MG63 (cell line): ENCODE data around the gene SLC39A1. TPM values are rescaled to one million over a fixed set of nuclear protein-coding genes. Genes with fewer than 3 reads are reported as not detected.
A peak's percentile ranks its signal among the peaks of the same experiment; 100 is the strongest.
"Not testable (repeated sequence)": the region's sequence is repeated elsewhere in the genome, so short reads cannot be mapped to it uniquely, and the experiment has no call there.

Experiments
- DNase-seq: peaks from one replicate; pipeline ENCODE4 v3.0.0-alpha.2; 2020
- H3K27me3 ChIP-seq: fragments of 250-450 bp; sonication (Bioruptor Pico); 2 replicates; pipeline ENCODE4 v1.5.1; 2020; ENCODE audit warnings: mild to moderate bottlenecking, moderate library complexity
- H3K36me3 ChIP-seq: fragments of 250-450 bp; sonication (Bioruptor Pico); 2 replicates; pipeline ENCODE4 v1.5.1; 2020; ENCODE audit warnings: mild to moderate bottlenecking, moderate library complexity
- H3K4me3 ChIP-seq: fragments of 250-450 bp; sonication (Bioruptor Pico); 2 replicates; pipeline ENCODE4 v1.5.1; 2020; ENCODE audit warnings: mild to moderate bottlenecking, moderate library complexity
- H3K9me3 ChIP-seq: fragments of 250-450 bp; sonication (Bioruptor Pico); 2 replicates; pipeline ENCODE4 v1.5.1; 2020; ENCODE audit warnings: mild to moderate bottlenecking, moderate library complexity
- total RNA-seq: library from RNA; depleted of rRNA; stranded (reverse); fragments of >200 nt; shearing (Covaris generic); gene quantifications from 2 replicates; pipeline ENCODE4 v1.2.3, GENCODE V29; 2014; ENCODE audit warnings: low replicate concordance; rRNA removed

Gene SLC39A1
- 154 and 223 TPM in 2 replicates for total RNA-seq

- Histone ChIP-seq H3K27me3 (no peaks in the 10 kb centered on the region), H3K4me3 (peak within 1 kb of the TSS; percentile 79)
- DNase-seq: peak; percentile 98
These were observed at the start of gene SLC39A1 for GRCh38 chr1:153963030-153963849. TSS of gene SLC39A1 (minus strand) at chr1:153963537. CDS start at chr1:153962715, 822 bp downstream.

GRCh38 chr1:154012543-154012942, 49.2 kb upstream of the SLC39A1 start:
- H3K27me3 ChIP-seq, DNase-seq, H3K9me3 ChIP-seq, H3K4me3 ChIP-seq, H3K36me3 ChIP-seq: not testable (repeated sequence)

More at GRCh38 chr1:153963030-153963849, at the start of gene SLC39A1:
- H3K36me3 ChIP-seq: peaks cover 26% of the 10 kb centered on the region
- no peaks in the 10 kb centered on the region for H3K9me3 ChIP-seq

GRCh38 chr1:154012129-154012528, 48.8 kb upstream of the SLC39A1 start:
- Histone ChIP-seq H3K9me3 (no peaks in the 10 kb centered on the region), H3K4me3 (no peak overlapping the region), H3K27me3 (no peaks in the 10 kb centered on the region), H3K36me3 (no peaks in the 10 kb centered on the region)
- no peak for DNase-seq

DNA sequence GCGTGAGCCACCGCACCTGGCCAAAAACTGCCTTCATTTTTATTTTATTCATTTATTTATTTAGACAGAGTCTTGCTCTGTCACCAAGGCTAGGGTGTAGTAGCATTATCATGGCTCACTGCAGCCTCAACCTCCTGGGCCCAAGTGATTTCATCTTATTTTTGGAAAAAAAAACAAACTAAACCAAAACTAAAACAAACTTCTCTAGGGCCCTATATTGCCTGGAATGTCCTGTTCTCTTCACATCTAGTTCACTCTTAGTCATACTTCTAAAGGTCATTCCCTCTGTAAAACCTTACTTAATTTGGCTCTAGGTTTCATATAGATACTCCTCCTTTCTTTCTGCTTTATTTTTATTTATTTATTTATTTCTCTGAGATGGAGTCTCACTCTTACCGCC, 42.8 kb upstream of the SLC39A1 start:
- H3K4me3 ChIP-seq: no peak overlapping the region
- no peaks in the 10 kb centered on the region for H3K36me3 ChIP-seq
- no peak for DNase-seq
- no peaks in the 10 kb centered on the region for H3K27me3 ChIP-seq
- no peaks in the 10 kb centered on the region for H3K9me3 ChIP-seq

- no peak for DNase-seq
- H3K36me3 ChIP-seq: peaks cover 3% of the 10 kb centered on the region; the same call in 1 of the 2 replicates
- no peak overlapping the region for H3K4me3 ChIP-seq
- H3K27me3 ChIP-seq: no peaks in the 10 kb centered on the region
- H3K9me3 ChIP-seq: no peaks in the 10 kb centered on the region
These were observed 37.1 kb upstream of the SLC39A1 start for GRCh38 chr1:154000420-154000819.

DNA sequence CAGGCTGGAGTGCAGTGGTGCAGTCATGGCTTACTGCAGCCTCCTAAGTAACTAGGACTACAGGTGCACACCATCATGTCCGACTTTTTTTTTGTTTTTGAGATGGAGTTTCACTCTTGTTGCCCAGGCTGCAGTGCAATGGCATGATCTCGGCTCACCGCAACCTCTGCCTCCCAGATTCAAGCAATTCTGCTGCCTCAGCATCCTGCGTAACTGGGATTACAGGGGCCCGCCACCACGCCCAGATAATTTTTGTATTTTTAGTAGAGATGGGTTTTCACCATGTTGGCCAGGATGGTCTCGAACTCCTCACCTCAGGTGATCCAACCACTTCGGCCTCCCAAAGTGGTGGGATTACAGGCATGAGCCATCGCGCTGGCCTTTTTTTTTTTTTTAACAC, 33.5 kb upstream of the SLC39A1 start:
- not testable (repeated sequence) for DNase-seq, H3K4me3 ChIP-seq, H3K9me3 ChIP-seq, H3K27me3 ChIP-seq
- peaks cover 38% of the 10 kb centered on the region for H3K36me3 ChIP-seq

DNA sequence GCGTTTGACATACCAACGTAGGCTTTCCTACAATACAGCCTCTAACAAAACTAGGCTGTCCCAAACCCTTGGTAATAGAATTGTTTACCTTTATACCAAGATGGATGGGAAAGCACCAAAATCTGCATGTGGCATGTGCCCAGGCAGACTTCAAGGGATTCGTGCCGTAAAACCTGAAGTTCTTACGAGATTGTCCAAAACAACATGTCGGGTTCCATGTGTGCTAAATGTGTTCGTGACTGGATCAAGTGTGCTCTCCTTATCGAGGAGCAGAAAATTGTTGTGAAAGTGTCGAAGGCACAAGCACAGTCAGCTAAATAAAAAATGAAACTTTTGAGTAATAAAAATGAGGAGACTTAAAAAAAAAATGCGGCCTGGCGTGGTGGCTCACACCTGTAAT, 32.3 kb upstream of the SLC39A1 start:
- H3K36me3 ChIP-seq: peaks cover 50% of the 10 kb centered on the region
- DNase-seq: no peak
- H3K27me3 ChIP-seq: no peaks in the 10 kb centered on the region
- no peak overlapping the region for H3K4me3 ChIP-seq
- H3K9me3 ChIP-seq: no peaks in the 10 kb centered on the region

DNA sequence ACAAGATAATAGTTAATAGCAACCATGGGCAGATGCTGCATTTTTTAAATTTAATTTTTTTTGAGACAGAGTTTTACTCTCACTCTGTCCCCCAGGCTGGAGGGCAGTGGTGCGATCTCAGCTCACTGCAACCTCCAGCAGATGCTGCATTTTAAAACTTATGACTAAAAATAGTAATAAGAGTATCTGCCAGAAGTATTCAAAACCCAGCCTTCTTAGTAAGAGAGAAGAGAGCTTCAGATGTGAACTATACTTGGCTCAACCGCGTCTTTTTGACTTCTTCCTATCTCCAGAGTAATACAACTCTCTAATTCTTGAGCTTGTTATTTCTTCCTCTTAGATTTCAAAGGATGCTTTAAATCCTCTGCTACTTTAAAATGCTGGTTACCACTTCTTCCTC, 31.9 kb upstream of the SLC39A1 start:
- no peak for DNase-seq
- Histone ChIP-seq H3K27me3 (no peaks in the 10 kb centered on the region), H3K9me3 (no peaks in the 10 kb centered on the region), H3K36me3 (peaks cover 51% of the 10 kb centered on the region), H3K4me3 (no peak overlapping the region)

GRCh38 chr1:153991806-153992205, 28.5 kb upstream of the SLC39A1 start:
- DNase-seq: no peak
- H3K36me3 ChIP-seq: peaks cover 51% of the 10 kb centered on the region
- no peaks in the 10 kb centered on the region for H3K27me3 ChIP-seq
- no peaks in the 10 kb centered on the region for H3K9me3 ChIP-seq
- peak overlapping the region; percentile 96 for H3K4me3 ChIP-seq

DNA sequence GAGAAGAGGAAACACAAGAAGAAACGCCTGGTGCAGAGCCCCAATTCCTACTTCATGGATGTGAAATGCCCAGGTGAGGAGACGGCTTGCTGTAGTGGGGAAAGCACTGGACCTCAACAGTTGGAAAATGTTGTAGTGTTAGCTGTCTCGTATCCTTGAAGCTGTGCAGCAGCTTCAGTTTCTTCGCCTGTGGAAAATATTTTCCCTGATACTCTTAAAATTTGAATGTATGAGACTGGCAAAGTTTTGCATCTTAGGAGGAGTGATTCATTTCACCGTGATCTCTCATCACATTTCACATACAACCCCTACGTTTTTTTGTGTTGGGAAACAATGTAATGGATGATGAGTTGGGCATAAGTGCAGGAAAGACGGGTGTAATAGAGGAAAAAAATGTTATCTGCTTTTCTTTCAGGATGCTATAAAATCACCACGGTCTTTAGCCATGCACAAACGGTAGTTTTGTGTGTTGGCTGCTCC, 27.9 kb upstream of the SLC39A1 start:
- Histone ChIP-seq H3K27me3 (no peaks in the 10 kb centered on the region), H3K9me3 (no peaks in the 10 kb centered on the region), H3K36me3 (peaks cover 51% of the 10 kb centered on the region), H3K4me3 (peak overlapping the region; percentile 96)
- no peak for DNase-seq

GRCh38 chr1:153990468-153991150, 27.3 kb upstream of the SLC39A1 start, which contains the start of gene RPS27:
TSS of gene RPS27 (plus strand) at chr1:153990762. CDS start at chr1:153990797, 35 bp downstream.
- peaks cover 50% of the 10 kb centered on the region for H3K36me3 ChIP-seq
- peak; percentile 93 for DNase-seq
- no peaks in the 10 kb centered on the region for H3K9me3 ChIP-seq
- H3K4me3 ChIP-seq: peak within 1 kb of the TSS; percentile 96
- H3K27me3 ChIP-seq: no peaks in the 10 kb centered on the region

DNA sequence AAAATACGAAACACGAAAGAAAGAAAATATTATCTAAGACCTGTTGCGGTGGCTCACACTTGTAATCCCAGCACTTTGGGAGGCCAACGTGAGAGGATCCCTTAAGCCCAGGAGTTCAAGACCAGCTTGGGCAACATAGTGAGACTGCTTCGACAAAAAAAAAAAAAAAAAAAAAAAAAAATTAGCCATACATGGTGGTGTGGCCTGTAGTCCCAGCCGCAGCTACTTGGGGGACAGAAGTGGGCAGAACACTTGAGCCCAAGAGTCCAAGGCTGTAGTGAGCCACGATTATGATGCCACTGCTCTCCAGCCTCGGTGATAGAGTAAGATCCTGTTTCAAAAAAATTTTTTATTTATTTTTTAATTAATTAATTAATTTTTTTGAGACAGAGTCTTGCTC, 24.3 kb upstream of the SLC39A1 start:
- no peak for DNase-seq
- Histone ChIP-seq H3K4me3 (no peak overlapping the region), H3K9me3 (no peaks in the 10 kb centered on the region), H3K27me3 (no peaks in the 10 kb centered on the region), H3K36me3 (peaks cover 30% of the 10 kb centered on the region)

DNA sequence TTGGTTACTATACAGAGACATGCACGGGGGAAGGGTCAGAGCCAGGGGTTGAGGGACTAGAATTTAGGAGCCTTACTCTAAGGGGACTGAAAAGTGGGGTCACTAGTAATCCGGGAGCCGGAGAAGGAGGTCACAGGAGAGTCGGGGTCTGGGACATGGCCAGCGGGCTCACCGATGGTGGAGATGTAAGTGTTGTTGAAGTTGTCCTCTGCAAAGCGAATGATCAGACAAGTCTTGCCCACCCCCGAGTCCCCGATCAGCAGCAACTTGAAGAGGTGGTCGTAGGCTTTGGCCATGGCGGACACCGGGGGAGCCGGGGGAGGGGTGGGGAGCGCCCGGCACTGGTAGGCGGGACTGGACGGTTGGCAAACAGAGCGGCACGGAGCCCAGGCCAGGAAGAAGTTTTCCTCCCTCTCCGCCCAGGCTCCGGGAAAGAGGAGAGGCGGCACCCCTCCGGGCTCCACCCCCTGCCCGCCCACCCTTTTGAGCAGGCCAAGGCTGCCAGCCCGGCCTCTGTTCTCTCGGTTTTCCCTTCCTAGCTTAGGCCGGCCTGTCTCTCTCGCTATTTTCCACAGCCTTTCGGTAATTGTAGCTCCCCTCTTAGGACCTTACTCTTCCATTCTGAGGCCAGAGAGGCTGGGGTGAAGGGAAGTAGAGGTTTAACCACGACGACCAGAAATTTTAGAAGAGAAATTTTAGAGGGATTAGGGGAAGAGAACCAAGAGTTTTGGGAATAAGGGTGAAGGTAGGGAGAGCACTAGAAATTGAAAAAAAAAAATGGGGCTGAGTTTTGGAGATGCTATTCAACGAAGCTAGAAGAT, 22.8 kb upstream of the SLC39A1 start, which contains the start of gene RAB13:
RAB13 (minus strand) TSS at position 399 of the 821 bp plus-strand sequence; CDS start at position 296, 103 bp downstream.
- H3K4me3 ChIP-seq: peak within 1 kb of the TSS; percentile 72
- DNase-seq: peak; percentile 92
- H3K27me3 ChIP-seq: no peaks in the 10 kb centered on the region
- H3K9me3 ChIP-seq: no peaks in the 10 kb centered on the region
- peaks cover 23% of the 10 kb centered on the region for H3K36me3 ChIP-seq

GRCh38 chr1:153985341-153985912, 22.1 kb upstream of the SLC39A1 start:
- Histone ChIP-seq H3K4me3 (peak overlapping the region; percentile 72), H3K27me3 (no peaks in the 10 kb centered on the region), H3K9me3 (no peaks in the 10 kb centered on the region), H3K36me3 (peaks cover 17% of the 10 kb centered on the region)
- no peak for DNase-seq

DNA sequence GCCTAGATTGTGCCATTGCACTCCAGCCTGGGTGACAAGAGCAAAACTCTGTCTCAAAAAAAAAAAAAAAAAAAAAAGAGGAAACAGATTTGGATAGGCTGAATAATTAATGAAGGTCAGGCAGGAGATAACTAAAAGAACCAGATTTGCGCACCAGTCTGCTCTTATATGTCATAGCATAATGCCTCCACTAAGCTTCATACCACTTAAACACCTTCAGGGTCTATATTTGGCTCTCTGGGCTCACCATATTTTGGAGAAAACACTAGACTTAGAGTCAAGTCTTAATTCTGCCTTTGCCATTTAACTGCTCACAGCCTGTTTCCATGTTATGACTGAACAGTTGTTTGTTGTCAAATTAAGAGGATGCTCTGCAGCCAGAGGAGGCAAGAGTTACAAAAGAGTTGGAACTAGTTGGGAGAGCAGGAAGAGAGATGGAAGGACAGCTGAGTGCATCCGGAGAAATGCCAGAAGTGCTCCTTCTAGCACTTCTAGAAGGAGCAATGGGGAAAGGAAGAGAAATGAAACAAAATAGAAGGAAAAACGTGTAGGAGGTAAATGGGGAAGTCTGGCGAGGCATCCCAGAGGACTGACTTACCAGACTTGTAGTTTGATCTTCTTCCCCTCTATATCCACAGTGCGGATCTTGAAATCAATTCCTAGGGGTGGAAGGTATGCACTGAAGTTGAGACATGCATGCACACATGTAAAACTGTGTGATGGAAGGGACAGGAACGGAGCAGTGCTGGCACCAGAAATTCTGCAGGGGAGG, 21.0 kb upstream of the SLC39A1 start:
- H3K36me3 ChIP-seq: peaks cover 19% of the 10 kb centered on the region
- DNase-seq: no peak
- H3K9me3 ChIP-seq: no peaks in the 10 kb centered on the region
- no peak overlapping the region for H3K4me3 ChIP-seq
- no peaks in the 10 kb centered on the region for H3K27me3 ChIP-seq

DNA sequence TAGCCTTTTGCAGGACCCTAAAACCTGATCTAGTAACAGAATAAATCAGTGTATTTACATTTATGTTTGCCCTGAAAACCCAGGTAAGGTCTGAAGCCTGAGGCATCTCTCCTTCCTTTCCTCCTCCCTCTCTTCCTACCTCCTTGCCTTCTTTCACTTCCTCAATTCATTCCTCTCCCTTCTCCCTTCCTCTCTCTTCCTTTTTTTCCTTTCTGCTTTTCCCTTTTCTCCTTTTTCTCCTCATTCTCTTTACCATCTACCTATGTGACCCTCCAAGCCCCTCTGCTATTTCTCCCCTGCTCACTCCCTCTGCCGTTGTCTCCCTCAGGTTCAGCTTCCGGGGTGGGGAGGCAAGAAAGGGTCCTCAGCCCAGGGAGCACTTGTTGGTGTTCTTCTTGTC, 18.4 kb upstream of the SLC39A1 start:
- peaks cover 27% of the 10 kb centered on the region for H3K36me3 ChIP-seq
- not testable (repeated sequence) for H3K4me3 ChIP-seq, H3K9me3 ChIP-seq, DNase-seq, H3K27me3 ChIP-seq
